Calu3 (cell line): ENCODE results near the gene ZNF217. TPM values are rescaled to one million over a fixed set of nuclear protein-coding genes. Genes with fewer than 3 reads are reported as not detected.
A peak's percentile ranks its signal among the peaks of the same experiment; 100 is the strongest.

Source experiments
- BruUV-seq: library from RNA; stranded (reverse); fragments of 400-500 nt; replicated peaks from 2 replicates; lab custom pipeline; 2021; lab: Mats Ljungman, UMichigan
- CTCF ChIA-PET: fragments of 300-600 bp; sonication (Branson Sonifier 250); formaldehyde crosslinking; loops from one replicate; lab custom pipeline; 2022; ENCODE audit warnings: antibody characterized with exemption; lab: Charles Lee
- DNase-seq: peaks from one replicate; pipeline ENCODE4 v3.0.0; 2022
- H3K27ac Mint-ChIP-seq: one replicate; pipeline ENCODE4 v1.8.0; 2022; ENCODE audit warnings: mixed read lengths; ENCODE audit not compliant: unreplicated experiment
- H3K27me3 Mint-ChIP-seq: one replicate; pipeline ENCODE4 v1.8.0; 2022; ENCODE audit warnings: mixed read lengths; ENCODE audit not compliant: unreplicated experiment
- H3K36me3 Mint-ChIP-seq: one replicate; pipeline ENCODE4 v1.8.0; 2022; ENCODE audit warnings: mild to moderate bottlenecking, moderate library complexity, mixed read lengths; ENCODE audit not compliant: insufficient read depth, unreplicated experiment
- H3K4me1 Mint-ChIP-seq: one replicate; pipeline ENCODE4 v1.8.0; 2022; ENCODE audit warnings: mild to moderate bottlenecking, low read depth, mixed read lengths; ENCODE audit not compliant: unreplicated experiment
- H3K4me3 Mint-ChIP-seq: one replicate; pipeline ENCODE4 v1.8.0; 2022; ENCODE audit warnings: mild to moderate bottlenecking, low read depth, moderate library complexity, mixed read lengths; ENCODE audit not compliant: unreplicated experiment
- H3K9me3 Mint-ChIP-seq: one replicate; pipeline ENCODE4 v1.8.0; 2022; ENCODE audit warnings: low read depth, mixed read lengths; ENCODE audit not compliant: unreplicated experiment
- intact Hi-C: fragments of 100-400 bp; cut with micrococcal nuclease; formaldehyde crosslinking; loops from one replicate; pipeline ENCODE4 v1.10.0; 2022; ENCODE audit not compliant: unreplicated experiment
- total RNA-seq: library from RNA; stranded (reverse); gene quantifications from 2 replicates; pipeline ENCODE4 v1.2.3, GENCODE V29; 2022
- TF ChIP-seq, protein P1 (sequence below): fragments of 200-600 bp; IDR thresholded peaks from one replicate; pipeline ENCODE4 v1.8.0; 2022; ENCODE audit warnings: antibody characterized with exemption; ENCODE audit not compliant: unreplicated experiment

The ZNF217 gene
- total RNA-seq, 1 experiment from 2014 or later: 87.3 TPM

DNA sequence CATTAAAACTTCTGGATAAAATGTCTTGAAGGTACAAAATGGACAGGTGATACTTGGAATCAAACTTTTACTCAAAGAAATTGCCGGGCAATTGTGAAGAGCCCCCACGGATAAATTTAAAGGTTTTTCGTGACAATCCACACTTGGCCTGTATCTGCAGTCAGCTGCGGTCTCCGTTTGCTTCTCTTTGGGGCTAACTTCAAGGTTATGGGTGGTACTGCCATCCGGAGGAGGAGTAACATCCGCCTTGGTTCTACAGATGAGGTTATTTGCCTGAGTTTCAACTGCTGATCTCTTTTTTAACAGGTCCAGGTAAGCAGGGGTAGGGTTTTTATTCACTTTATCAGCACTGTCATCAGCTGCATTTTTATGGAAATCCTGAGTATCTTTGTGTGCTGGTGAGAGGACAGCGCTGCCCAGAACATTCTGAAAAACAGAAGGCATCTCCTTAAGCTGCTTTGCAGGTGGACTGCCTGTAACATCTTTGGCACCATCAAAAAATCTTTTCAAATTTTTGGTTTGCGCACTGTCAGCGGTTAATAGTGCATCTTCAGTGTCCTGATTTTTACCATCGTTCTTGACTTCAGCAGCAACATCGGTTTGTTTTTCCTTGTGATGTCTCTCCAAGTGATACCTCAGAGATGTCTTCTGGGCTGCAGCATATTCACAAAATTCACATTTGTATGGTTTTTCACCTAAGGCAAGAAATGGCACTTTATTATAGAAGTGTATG, 16.9 kb downstream of the ZNF217 start:
- Mint-ChIP-seq H3K27ac (peak overlapping the region; percentile 53), H3K36me3 (peaks cover 98% of the 10 kb centered on the region), H3K27me3 (no peaks in the 10 kb centered on the region), H3K9me3 (no peaks in the 10 kb centered on the region), H3K4me1 (peaks cover 41% of the 10 kb centered on the region), H3K4me3 (no peak overlapping the region)
- TSS peak; percentile 4 for BruUV-seq
- DNase-seq: no peak
- intact Hi-C loops: loop anchor here (5.0 kb wide), 1 partner anchor 211 kb away; no protein-coding TSS in a partner anchor
- TF ChIP-seq, protein P1, sequence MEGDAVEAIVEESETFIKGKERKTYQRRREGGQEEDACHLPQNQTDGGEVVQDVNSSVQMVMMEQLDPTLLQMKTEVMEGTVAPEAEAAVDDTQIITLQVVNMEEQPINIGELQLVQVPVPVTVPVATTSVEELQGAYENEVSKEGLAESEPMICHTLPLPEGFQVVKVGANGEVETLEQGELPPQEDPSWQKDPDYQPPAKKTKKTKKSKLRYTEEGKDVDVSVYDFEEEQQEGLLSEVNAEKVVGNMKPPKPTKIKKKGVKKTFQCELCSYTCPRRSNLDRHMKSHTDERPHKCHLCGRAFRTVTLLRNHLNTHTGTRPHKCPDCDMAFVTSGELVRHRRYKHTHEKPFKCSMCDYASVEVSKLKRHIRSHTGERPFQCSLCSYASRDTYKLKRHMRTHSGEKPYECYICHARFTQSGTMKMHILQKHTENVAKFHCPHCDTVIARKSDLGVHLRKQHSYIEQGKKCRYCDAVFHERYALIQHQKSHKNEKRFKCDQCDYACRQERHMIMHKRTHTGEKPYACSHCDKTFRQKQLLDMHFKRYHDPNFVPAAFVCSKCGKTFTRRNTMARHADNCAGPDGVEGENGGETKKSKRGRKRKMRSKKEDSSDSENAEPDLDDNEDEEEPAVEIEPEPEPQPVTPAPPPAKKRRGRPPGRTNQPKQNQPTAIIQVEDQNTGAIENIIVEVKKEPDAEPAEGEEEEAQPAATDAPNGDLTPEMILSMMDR: no peak
- CTCF ChIA-PET: interaction anchor here (0.6 to 1.0 kb wide), 4 partner anchors 16 to 363 kb away, joined by 3 to 4 read pairs (median 4); no protein-coding TSS in a partner anchor

DNA sequence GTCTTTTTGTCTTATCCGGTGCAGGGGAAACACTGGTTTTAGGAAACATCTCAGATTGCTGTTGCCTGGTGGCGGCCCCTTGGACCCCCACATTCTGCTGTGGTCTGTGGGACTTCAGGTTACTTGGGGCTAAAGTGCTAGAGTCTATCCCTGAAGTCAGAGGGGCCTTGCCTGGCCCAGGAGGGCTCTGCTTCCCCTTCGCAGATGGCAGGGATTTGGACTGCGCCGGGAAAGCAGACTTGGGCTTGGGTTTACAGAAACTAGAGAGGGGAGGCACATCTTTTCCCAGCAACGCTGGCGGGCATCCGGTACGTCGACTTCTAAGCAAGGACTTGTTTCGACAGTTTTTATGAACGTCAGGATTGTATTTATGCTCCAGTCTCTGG, 17.5 kb downstream of the ZNF217 start:
- H3K9me3 Mint-ChIP-seq: no peaks in the 10 kb centered on the region
- no peaks in the 10 kb centered on the region for H3K27me3 Mint-ChIP-seq
- BruUV-seq: no TSS peak
- intact Hi-C loops: loop anchor here (5.0 kb wide), 1 partner anchor 211 kb away; no protein-coding TSS in a partner anchor
- no peak for DNase-seq
- peaks cover 37% of the 10 kb centered on the region for H3K4me1 Mint-ChIP-seq
- peaks cover 98% of the 10 kb centered on the region for H3K36me3 Mint-ChIP-seq
- H3K4me3 Mint-ChIP-seq: no peak overlapping the region
- peak overlapping the region; percentile 53 for H3K27ac Mint-ChIP-seq
- CTCF ChIA-PET: no interaction called here
- TF ChIP-seq, protein P1: no peak

DNA sequence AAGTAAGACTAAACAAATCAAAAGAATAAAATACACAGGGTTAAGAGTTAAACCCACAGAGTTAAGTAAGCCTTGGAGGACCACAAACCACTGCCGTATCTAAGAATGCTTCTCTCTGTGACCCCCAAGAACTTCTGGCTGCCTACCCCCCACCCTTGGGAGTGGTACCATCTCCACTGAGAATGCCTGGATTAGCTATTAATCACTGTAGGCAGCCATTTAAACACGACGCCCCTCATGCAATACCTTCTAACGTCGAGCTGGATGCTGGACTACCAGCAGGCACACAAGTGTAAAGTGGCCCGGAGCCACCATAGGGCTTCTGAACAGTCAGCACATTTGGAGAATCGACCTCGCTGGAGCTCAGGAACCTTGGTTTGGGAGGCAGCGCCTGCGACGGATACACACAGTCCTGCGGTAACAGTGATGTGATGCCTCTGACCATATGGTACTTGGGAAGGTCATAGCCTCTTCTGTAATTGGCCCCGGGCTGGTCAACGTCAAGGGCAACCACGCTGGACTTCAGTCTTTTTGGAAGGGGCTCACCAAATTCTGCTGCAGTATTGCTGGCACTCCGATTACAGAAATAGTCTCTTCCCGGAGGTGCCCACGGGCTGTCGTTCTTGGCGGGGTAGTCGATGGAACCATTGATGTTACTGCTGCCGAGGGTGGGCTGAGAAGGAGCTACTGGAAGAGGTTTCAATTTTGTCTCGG, 18.0 kb downstream of the ZNF217 start:
- H3K9me3 Mint-ChIP-seq: no peaks in the 10 kb centered on the region
- H3K4me1 Mint-ChIP-seq: peaks cover 33% of the 10 kb centered on the region
- BruUV-seq: no TSS peak
- DNase-seq: no peak
- CTCF ChIA-PET: interaction anchor here (1.0 kb wide), 1 partner anchor 11 kb away, joined by 3 read pairs; no protein-coding TSS in a partner anchor
- no peak overlapping the region for H3K4me3 Mint-ChIP-seq
- TF ChIP-seq, protein P1: no peak
- intact Hi-C loops: loop anchor here (5.0 kb wide), 1 partner anchor 212 kb away; no protein-coding TSS in a partner anchor
- H3K27me3 Mint-ChIP-seq: no peaks in the 10 kb centered on the region
- H3K36me3 Mint-ChIP-seq: peaks cover 98% of the 10 kb centered on the region
- H3K27ac Mint-ChIP-seq: peak overlapping the region; percentile 53

DNA sequence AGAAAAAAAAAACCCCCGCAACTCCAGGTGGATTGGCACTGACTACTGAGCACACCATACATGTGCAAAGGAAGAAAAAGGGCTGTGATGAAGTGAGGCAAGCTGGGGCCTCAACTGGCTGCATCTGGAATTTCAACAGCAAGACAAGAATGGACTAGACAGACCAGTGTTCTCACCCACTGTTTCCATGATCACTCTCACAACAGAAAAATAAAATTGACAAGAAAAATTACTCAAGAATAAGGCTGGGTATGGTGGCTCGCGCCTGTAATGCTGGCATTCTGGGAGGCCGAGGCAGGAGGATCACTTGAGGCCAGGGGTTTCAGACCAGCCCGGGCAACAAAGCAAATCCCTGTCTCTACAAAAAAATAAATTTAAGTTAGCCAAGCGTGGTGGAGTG, 18.8 kb downstream of the ZNF217 start:
- CTCF ChIA-PET: interaction anchor here (1.0 kb wide), 1 partner anchor 11 kb away, joined by 3 read pairs; no protein-coding TSS in a partner anchor
- H3K36me3 Mint-ChIP-seq: peaks cover 96% of the 10 kb centered on the region
- H3K27me3 Mint-ChIP-seq: no peaks in the 10 kb centered on the region
- DNase-seq: no peak
- BruUV-seq: no TSS peak
- H3K4me1 Mint-ChIP-seq: peaks cover 33% of the 10 kb centered on the region
- H3K9me3 Mint-ChIP-seq: no peaks in the 10 kb centered on the region
- peak overlapping the region; percentile 51 for H3K27ac Mint-ChIP-seq
- H3K4me3 Mint-ChIP-seq: no peak overlapping the region
- TF ChIP-seq, protein P1: no peak
- intact Hi-C loops: loop anchor here (5.0 kb wide), 1 partner anchor 212 kb away; no protein-coding TSS in a partner anchor
